HCT116 (cell line): ENCODE data around the gene RYR2. TPM values are rescaled to one million over a fixed set of nuclear protein-coding genes. Genes with fewer than 3 reads are reported as not detected.

Experiments used
- ATAC-seq: fragments of 200-7000 bp; cut with Tn5 transposase; 2 replicates; pipeline ENCODE4 v1.9.1; 2020; ENCODE audit warnings: mild to moderate bottlenecking, moderate library complexity
- BruUV-seq: library from RNA; stranded (reverse); fragments of 400-500 nt; replicated peaks from 2 replicates; lab custom pipeline; 2021; lab: Mats Ljungman, UMichigan
- CTCF ChIA-PET: fragments of 300-600 bp; sonication (Branson Sonifier 250); formaldehyde crosslinking; loops from one replicate; lab custom pipeline; 2021; ENCODE audit warnings: antibody characterized with exemption; lab: Charles Lee
- POLR2A ChIA-PET: fragments of 300-600, 350-600 bp; sonication (Branson Sonifier 250); formaldehyde crosslinking; loops from one replicate; lab custom pipeline; 2021; ENCODE audit warnings: antibody characterized with exemption; lab: Charles Lee
- RAD21 ChIA-PET, 2 experiments: fragments of 300-600 bp; sonication (Branson Sonifier 250); formaldehyde crosslinking; loops; one replicate each; lab custom pipeline; 2023; ENCODE audit warnings: low total read pairs in 2 of 2; ENCODE audit not compliant: uncharacterized antibody in 2 of 2, unreplicated experiment in 2 of 2, low non-redundant PET in 1 of 2; lab: Charles Lee
- DNase-seq: peaks from one replicate; pipeline ENCODE4 v3.0.0-alpha.2; 2010; ENCODE audit warnings: low read depth, low spot score
- H2AFZ ChIP-seq: fragments of 200-600 bp; shearing (Covaris generic), sonication (generic); 2 replicates; pipeline ENCODE4 v1.6.1; 2017; ENCODE audit warnings: low read depth, mixed run types, mixed read lengths, antibody characterized with exemption, low read length; ENCODE audit not compliant: poor library complexity, severe bottlenecking
- H3K27ac ChIP-seq: 2 replicates; pipeline ENCODE4 v1.5.1; 2012; ENCODE audit warnings: low read depth, low read length
- H3K27me3 ChIP-seq: fragments of 200-600 bp; sonication (generic); 2 replicates; pipeline ENCODE4 v1.6.1; 2016; ENCODE audit warnings: mixed run types, low read length, mixed read lengths; ENCODE audit not compliant: insufficient read depth
- H3K36me3 ChIP-seq, 2 experiments: fragments of 200-500 bp in 1 of 2; fragments of 200-600 bp in 1 of 2; sonication (Bioruptor generic) in 1 of 2; sonication (generic) in 1 of 2; 2 replicates each; pipeline versions ENCODE4 v1.5.1 to v1.6.1; 2014 to 2016; ENCODE audit warnings: low read length in 2 of 2, inconsistent platforms in 1 of 2, mixed read lengths in 1 of 2, mixed run types in 1 of 2; ENCODE audit not compliant: insufficient read depth in 2 of 2, control insufficient read depth in 1 of 2
- H3K4me1 ChIP-seq, 2 experiments: fragments of 200-600 bp in 1 of 2; sonication (generic) in 1 of 2; 2 replicates each; pipeline versions ENCODE4 v1.5.1 to v1.6.1; 2012 to 2017; ENCODE audit warnings: low read length in 2 of 2, inconsistent platforms in 1 of 2, mild to moderate bottlenecking in 1 of 2, mixed read lengths in 1 of 2, mixed run types in 1 of 2, moderate library complexity in 1 of 2; ENCODE audit not compliant: insufficient read depth in 2 of 2, control insufficient read depth in 1 of 2
- H3K4me2 ChIP-seq: fragments of 200-600 bp; sonication (generic); 2 replicates; pipeline ENCODE4 v1.6.1; 2017; ENCODE audit warnings: mixed run types, low read length, mixed read lengths
- H3K4me3 ChIP-seq, 2 experiments: fragments of 200-600 bp in 1 of 2; sonication (generic) in 1 of 2; replicated peaks in 1 of 2; 2 replicates each; pipeline ENCODE4 v1.5.1; 2011 to 2016; ENCODE audit warnings: low read length in 2 of 2, control low read depth in 1 of 2, low read depth in 1 of 2, mild to moderate bottlenecking in 1 of 2, mixed read lengths in 1 of 2, mixed run types in 1 of 2
- H3K79me2 ChIP-seq: fragments of 200-600 bp; sonication (generic); 2 replicates; pipeline ENCODE4 v1.6.1; 2017; ENCODE audit warnings: mild to moderate bottlenecking, mixed run types, low read length, moderate library complexity, mixed read lengths; ENCODE audit not compliant: insufficient read depth
- H3K9ac ChIP-seq: fragments of 200-600 bp; sonication (generic); 2 replicates; pipeline ENCODE4 v1.6.1; 2016; ENCODE audit warnings: low read length, mixed read lengths
- H3K9me2 ChIP-seq: fragments of 200-600 bp; sonication (generic), shearing (Covaris generic); 2 replicates; pipeline ENCODE4 v1.6.1; 2017; ENCODE audit warnings: mixed run types, mild to moderate bottlenecking, moderate library complexity; ENCODE audit not compliant: insufficient read depth
- H3K9me3 ChIP-seq, 2 experiments: fragments of 200-500 bp in 1 of 2; fragments of 200-600 bp in 1 of 2; sonication (Bioruptor generic) in 1 of 2; sonication (generic) in 1 of 2; 2 replicates each; pipeline ENCODE4 v1.6.1; 2014 to 2017; ENCODE audit warnings: low read length in 2 of 2, mixed read lengths in 2 of 2, inconsistent platforms in 1 of 2, low read depth in 1 of 2, mild to moderate bottlenecking in 1 of 2, mixed run types in 1 of 2, moderate library complexity in 1 of 2; ENCODE audit not compliant: control insufficient read depth in 1 of 2, insufficient read depth in 1 of 2
- H4K20me1 ChIP-seq: fragments of 200-600 bp; sonication (generic), shearing (Covaris generic); 2 replicates; pipeline ENCODE4 v1.6.1; 2017; ENCODE audit warnings: mixed run types, mild to moderate bottlenecking, moderate library complexity; ENCODE audit not compliant: insufficient read depth
- CBX3 ChIP-seq: IDR thresholded peaks from 2 replicates; pipeline ENCODE4 v1.6.1; 2012; ENCODE audit warnings: low read depth
- EZH2 ChIP-seq: fragments of 200-600 bp; sonication (generic); IDR thresholded peaks from 2 replicates; pipeline ENCODE4 v1.6.1; 2017; ENCODE audit warnings: antibody characterized with exemption, mixed run types
- JUND ChIP-seq: IDR thresholded peaks from 2 replicates; pipeline ENCODE4 v1.6.1; 2012
- POLR2A ChIP-seq: IDR thresholded peaks from 2 replicates; pipeline ENCODE4 v1.7.0; 2011; ENCODE audit warnings: borderline replicate concordance; ENCODE audit not compliant: insufficient read depth, insufficient read length; ENCODE audit errors: extremely low read depth
- RAD21 ChIP-seq: IDR thresholded peaks from 2 replicates; pipeline ENCODE4 v1.6.1; 2012; ENCODE audit warnings: low read depth, mild to moderate bottlenecking
- SRF ChIP-seq: IDR thresholded peaks from 2 replicates; pipeline ENCODE4 v1.6.1; 2012; ENCODE audit warnings: low read depth
- TCF7L2 ChIP-seq: IDR thresholded peaks from 2 replicates; pipeline ENCODE4 v1.7.0; 2011; ENCODE audit warnings: borderline replicate concordance, inconsistent platforms; ENCODE audit not compliant: insufficient read depth, insufficient read length; ENCODE audit errors: extremely low read depth
- YY1 ChIP-seq: IDR thresholded peaks from 2 replicates; pipeline ENCODE4 v1.6.1; 2011; ENCODE audit warnings: low read length, low read depth, moderate library complexity, mild to moderate bottlenecking; ENCODE audit not compliant: insufficient replicate concordance; ENCODE audit errors: extremely low read depth
- ZFX ChIP-seq: fragments of 450-650 bp; IDR thresholded peaks from 2 replicates; pipeline ENCODE4 v1.6.1; 2017
- intact Hi-C: fragments of 100-400 bp; cut with micrococcal nuclease; formaldehyde crosslinking; loops from 2 replicates; pipeline ENCODE4 v1.10.0; 2022
- total RNA-seq: library from RNA; stranded (reverse); gene quantifications from one replicate; pipeline ENCODE4 v1.2.1, GENCODE V29; 2021; ENCODE audit not compliant: unreplicated experiment
- TF ChIP-seq, protein P1 (sequence below): IDR thresholded peaks from 2 replicates; pipeline ENCODE4 v1.6.1; 2011; ENCODE audit warnings: mild to moderate bottlenecking, low read length, moderate library complexity; ENCODE audit not compliant: insufficient replicate concordance; ENCODE audit errors: extremely low read depth
- TF ChIP-seq, protein P2 (sequence below): IDR thresholded peaks from 2 replicates; pipeline ENCODE4 v1.6.1; 2012
- TF ChIP-seq, protein P3 (sequence below), 3 experiments: fragments of 200-600 bp in 1 of 3; sonication (generic) in 1 of 3; IDR thresholded peaks in 2 of 3; conservative IDR thresholded peaks in 1 of 3; 2 replicates each; pipeline ENCODE4 v1.5.1; 2012 to 2017; ENCODE audit warnings: low read depth in 2 of 3, low read length in 2 of 3, antibody characterized with exemption in 1 of 3, borderline replicate concordance in 1 of 3, control low read depth in 1 of 3, mild to moderate bottlenecking in 1 of 3, mixed read lengths in 1 of 3, mixed run types in 1 of 3, moderate library complexity in 1 of 3; ENCODE audit not compliant: insufficient read depth in 1 of 3

RYR2 gene
- total RNA-seq, 1 experiment from 2014 or later: 0.02 TPM

DNA sequence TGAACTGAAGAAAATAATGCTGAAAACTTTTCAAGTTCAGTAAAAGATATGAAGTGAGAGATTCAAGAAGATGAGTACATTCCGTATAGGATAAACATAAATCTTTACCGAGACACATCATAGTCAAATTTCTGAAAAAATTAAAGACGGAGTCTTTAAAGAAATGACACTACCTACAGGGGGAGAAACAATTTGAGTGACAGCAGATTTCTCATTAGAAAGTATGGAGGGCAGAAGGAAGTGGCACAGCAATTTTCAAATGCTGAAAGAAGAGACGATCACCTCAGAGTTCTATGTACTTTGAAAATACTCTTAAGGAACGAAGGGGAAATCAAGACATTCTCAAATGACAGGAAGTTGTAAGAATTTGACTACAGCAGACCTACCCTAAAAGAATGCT, 577.6 kb downstream of the RYR2 start:
- H3K79me2 ChIP-seq: no peaks in the 10 kb centered on the region
- H2AFZ ChIP-seq: no peak overlapping the region
- TF ChIP-seq EZH2: no peak
- TF ChIP-seq SRF: no peak
- TF ChIP-seq YY1: no peak
- H3K36me3 ChIP-seq: no peaks in the 10 kb centered on the region
- H3K4me2 ChIP-seq: no peak overlapping the region
- CTCF ChIA-PET: no interaction called here
- H3K9me3 ChIP-seq: peaks cover 19% of the 10 kb centered on the region in 2 experiments; a peak in 2 of 4 replicates
- DNase-seq: no peak
- intact Hi-C loops: no loop called here
- no peak for ATAC-seq
- H3K9ac ChIP-seq: no peak overlapping the region
- RAD21 ChIA-PET: no interaction called here
- no TSS peak for BruUV-seq
- no peaks in the 10 kb centered on the region for H3K27me3 ChIP-seq
- H3K4me3 ChIP-seq: no peak overlapping the region
- H3K4me1 ChIP-seq: no peaks in the 10 kb centered on the region
- H3K9me2 ChIP-seq: no peaks in the 10 kb centered on the region
- no peak overlapping the region for H3K27ac ChIP-seq
- H4K20me1 ChIP-seq: no peaks in the 10 kb centered on the region
- POLR2A ChIA-PET: no interaction called here

DNA sequence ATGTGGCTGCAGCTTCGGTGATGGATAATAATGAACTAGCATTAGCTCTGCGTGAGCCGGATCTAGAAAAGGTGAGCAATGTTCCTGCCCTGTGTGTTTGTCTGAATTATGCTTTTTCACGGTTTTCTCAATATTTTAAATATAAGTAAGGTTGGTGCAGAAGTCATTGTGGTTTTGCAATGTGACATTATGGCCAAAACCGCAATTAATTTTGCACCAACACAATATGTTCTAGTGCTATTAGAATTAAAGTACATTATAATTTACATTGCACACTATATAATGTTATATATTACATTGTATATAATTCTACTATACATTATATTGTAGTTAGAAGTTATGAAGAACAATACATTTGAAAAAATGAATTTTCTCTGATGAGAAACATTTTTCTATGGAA, 592.9 kb downstream of the RYR2 start:
- Histone ChIP-seq H3K36me3 (no peaks in the 10 kb centered on the region), H4K20me1 (no peaks in the 10 kb centered on the region), H3K9me2 (no peaks in the 10 kb centered on the region), H3K4me1 (no peaks in the 10 kb centered on the region), H3K4me2 (no peak overlapping the region), H2AFZ (no peak overlapping the region), H3K27me3 (no peaks in the 10 kb centered on the region), H3K9ac (no peak overlapping the region), H3K27ac (no peak overlapping the region), H3K79me2 (no peaks in the 10 kb centered on the region), H3K9me3 (peaks cover 0 to 18% of the 10 kb centered on the region in 2 experiments; a peak in 2 of 4 replicates), H3K4me3 (no peak overlapping the region)
- intact Hi-C loops: no loop called here
- POLR2A ChIA-PET: no interaction called here
- DNase-seq (no peak), ATAC-seq (no peak)
- TF ChIP-seq ZFX (no peak), POLR2A (no peak), CBX3 (no peak), TCF7L2 (no peak), JUND (no peak), RAD21 (no peak)
- TF ChIP-seq, protein P1, sequence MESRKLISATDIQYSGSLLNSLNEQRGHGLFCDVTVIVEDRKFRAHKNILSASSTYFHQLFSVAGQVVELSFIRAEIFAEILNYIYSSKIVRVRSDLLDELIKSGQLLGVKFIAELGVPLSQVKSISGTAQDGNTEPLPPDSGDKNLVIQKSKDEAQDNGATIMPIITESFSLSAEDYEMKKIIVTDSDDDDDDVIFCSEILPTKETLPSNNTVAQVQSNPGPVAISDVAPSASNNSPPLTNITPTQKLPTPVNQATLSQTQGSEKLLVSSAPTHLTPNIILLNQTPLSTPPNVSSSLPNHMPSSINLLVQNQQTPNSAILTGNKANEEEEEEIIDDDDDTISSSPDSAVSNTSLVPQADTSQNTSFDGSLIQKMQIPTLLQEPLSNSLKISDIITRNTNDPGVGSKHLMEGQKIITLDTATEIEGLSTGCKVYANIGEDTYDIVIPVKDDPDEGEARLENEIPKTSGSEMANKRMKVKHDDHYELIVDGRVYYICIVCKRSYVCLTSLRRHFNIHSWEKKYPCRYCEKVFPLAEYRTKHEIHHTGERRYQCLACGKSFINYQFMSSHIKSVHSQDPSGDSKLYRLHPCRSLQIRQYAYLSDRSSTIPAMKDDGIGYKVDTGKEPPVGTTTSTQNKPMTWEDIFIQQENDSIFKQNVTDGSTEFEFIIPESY: no peak
- TF ChIP-seq, protein P2, sequence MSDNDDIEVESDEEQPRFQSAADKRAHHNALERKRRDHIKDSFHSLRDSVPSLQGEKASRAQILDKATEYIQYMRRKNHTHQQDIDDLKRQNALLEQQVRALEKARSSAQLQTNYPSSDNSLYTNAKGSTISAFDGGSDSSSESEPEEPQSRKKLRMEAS: no peak
- TF ChIP-seq, protein P3, sequence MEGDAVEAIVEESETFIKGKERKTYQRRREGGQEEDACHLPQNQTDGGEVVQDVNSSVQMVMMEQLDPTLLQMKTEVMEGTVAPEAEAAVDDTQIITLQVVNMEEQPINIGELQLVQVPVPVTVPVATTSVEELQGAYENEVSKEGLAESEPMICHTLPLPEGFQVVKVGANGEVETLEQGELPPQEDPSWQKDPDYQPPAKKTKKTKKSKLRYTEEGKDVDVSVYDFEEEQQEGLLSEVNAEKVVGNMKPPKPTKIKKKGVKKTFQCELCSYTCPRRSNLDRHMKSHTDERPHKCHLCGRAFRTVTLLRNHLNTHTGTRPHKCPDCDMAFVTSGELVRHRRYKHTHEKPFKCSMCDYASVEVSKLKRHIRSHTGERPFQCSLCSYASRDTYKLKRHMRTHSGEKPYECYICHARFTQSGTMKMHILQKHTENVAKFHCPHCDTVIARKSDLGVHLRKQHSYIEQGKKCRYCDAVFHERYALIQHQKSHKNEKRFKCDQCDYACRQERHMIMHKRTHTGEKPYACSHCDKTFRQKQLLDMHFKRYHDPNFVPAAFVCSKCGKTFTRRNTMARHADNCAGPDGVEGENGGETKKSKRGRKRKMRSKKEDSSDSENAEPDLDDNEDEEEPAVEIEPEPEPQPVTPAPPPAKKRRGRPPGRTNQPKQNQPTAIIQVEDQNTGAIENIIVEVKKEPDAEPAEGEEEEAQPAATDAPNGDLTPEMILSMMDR (IDR thresholded peaks at IDR 0.05 in 2 of 3, conservative IDR thresholded peaks at IDR 0.05 in 1 of 3; ENCODE audit: borderline replicate concordance in 1 of 3, insufficient read depth in 1 of 3, low read depth in 2 of 3, low read length in 2 of 3): no peak
- RAD21 ChIA-PET: no interaction called here
- BruUV-seq: no TSS peak
- CTCF ChIA-PET: no interaction called here
